Retinal pigment epithelial cell (primary cell): ENCODE measurements around the gene FBXL7.

ENCODE experiments used
- DNase-seq: peaks from one replicate; pipeline ENCODE4 v3.0.0-alpha.2; 2010; ENCODE audit warnings: low read depth
- H3K4me3 ChIP-seq: 2 replicates; pipeline ENCODE4 v1.5.1; 2011; ENCODE audit warnings: mild to moderate bottlenecking, low read length, control low read depth, moderate library complexity
- CTCF ChIP-seq: conservative IDR thresholded peaks from 2 replicates; pipeline ENCODE4 v1.5.1; 2011; ENCODE audit warnings: low read depth, low read length, control low read depth, inconsistent platforms

FBXL7 gene

GRCh38 chr5:15549961-15550360, 50.0 kb downstream of the FBXL7 start:
- no peak overlapping the region for H3K4me3 ChIP-seq
- no peak for DNase-seq
- TF ChIP-seq CTCF: no peak

DNA sequence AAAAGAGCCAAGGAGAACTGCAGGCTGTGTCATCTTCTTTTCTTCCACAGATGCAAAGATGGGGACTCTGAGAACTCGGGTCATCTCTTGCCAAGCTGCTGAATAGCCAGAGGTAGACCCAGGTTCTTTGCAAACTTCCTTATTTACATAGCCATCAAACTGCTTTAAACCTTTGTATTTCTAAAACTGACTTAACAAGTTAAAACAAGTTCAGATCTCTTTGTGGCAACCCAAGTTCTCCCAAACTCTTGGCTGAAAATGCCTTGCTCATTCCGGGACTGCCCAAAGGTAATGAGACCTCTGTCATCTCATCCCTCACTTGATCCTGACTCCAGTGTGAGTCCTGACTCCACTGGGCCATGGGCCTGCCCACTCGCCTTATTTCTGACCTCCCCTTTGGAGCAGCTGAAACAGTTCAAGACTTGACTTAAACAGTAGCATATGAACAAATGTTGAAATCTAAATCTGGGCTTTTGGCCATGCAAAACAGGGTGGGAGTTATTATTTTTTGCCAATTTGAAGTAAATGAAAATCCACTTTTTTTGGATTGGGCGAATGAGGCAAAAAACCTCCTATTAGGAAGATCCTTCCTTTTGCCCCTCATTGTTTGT, 50.6 kb downstream of the FBXL7 start:
- TF ChIP-seq CTCF: no peak
- no peak overlapping the region for H3K4me3 ChIP-seq
- no peak for DNase-seq

- H3K4me3 ChIP-seq: no peak overlapping the region
- TF ChIP-seq CTCF: no peak
- DNase-seq: no peak
These were observed 51.1 kb downstream of the FBXL7 start for GRCh38 chr5:15551113-15551504.

DNA sequence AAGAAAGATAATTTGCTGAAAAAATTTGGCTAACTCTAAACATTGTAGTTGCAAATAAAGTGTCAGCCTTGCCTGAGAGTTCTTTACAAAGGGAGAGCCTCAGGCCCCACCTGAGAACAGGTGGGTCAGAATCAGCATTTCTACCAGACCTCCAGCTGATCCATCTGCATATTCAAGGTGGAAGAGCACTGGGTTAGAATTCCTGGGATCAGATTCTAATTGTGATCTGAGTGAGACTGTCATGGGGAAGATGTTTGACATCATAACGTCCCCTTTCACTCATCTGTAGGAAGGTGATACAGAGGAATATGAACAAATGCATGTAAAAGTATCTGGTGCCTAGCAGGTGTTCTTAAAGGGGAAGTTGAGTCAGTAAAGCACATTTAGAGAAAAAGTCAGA, 54.6 kb downstream of the FBXL7 start:
- no peak overlapping the region for H3K4me3 ChIP-seq
- TF ChIP-seq CTCF: no peak
- no peak for DNase-seq

- no peak overlapping the region for H3K4me3 ChIP-seq
- DNase-seq: no peak
- TF ChIP-seq CTCF: no peak
These were observed 55.2 kb downstream of the FBXL7 start for GRCh38 chr5:15555176-15555575.

- TF ChIP-seq CTCF: no peak
- no peak for DNase-seq
- H3K4me3 ChIP-seq: no peak overlapping the region
These were observed 58.3 kb downstream of the FBXL7 start for GRCh38 chr5:15558240-15558639.

DNA sequence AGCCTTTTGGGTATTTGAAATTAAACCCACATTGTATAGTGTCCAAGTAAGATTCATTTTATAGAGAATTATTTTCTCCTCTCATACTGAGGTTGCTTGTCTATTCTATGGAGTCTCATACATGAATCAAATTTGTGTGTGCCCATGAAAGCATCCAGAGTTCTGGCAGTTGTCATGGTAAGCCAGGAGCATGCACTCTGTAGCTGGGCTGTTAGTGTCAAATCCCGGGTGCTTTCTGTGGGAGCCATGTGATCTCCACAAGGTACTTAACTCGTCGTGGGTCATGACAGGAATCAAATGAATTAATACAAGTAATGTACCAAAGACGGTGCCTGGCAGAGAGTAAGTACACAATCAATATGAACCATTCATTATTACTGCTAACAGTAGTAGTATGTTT, 58.7 kb downstream of the FBXL7 start:
- H3K4me3 ChIP-seq: no peak overlapping the region
- no peak for TF ChIP-seq CTCF
- no peak for DNase-seq
